HG03439 (cell line): ENCODE data around the gene D2HGDH.
"Not testable (repeated sequence)": the region's sequence is repeated elsewhere in the genome, so short reads cannot be mapped to it uniquely, and the experiment has no call there.

Experiments
- ATAC-seq: cut with Tn5 transposase; IDR thresholded peaks from one replicate; pipeline ENCODE4 v1.9.1; 2021; ENCODE audit warnings: mild to moderate bottlenecking, moderate library complexity; ENCODE audit not compliant: unreplicated experiment

Gene D2HGDH

DNA sequence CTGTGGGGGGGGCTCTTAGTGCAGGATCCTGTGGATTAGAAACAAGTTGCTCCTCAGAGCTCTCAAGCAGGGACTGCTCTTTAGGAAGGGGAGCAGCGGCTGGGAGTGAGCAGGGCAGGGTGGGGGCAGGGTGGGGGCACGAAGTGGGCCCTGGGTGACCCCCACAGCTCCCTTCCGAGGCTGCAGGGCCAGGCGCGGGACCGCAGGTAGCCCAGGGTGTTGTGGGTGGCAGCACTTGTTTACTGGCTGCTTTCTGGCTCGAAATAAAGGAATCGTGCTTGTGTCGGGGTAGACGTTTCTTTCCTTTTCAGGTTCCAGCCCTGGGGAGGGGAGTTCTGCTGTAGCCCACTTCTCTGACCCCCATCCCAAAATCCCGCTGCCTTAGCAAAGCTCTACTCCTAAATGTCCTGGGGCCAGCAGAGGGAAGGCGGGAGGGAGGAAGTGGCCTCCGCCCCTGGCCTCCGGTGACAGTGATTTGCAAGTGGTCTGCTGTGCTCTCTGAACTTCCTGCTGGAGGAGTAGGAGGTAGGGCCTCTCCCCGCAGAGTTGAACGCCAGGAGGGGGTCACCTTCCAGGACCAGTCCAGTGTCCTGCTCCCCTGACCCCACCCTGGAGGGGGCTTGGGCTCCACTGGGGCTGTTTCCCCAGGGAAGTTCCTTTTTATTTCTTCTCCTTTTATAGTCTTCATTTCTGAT, 82.8 kb downstream of the D2HGDH start:
- no peak for ATAC-seq

DNA sequence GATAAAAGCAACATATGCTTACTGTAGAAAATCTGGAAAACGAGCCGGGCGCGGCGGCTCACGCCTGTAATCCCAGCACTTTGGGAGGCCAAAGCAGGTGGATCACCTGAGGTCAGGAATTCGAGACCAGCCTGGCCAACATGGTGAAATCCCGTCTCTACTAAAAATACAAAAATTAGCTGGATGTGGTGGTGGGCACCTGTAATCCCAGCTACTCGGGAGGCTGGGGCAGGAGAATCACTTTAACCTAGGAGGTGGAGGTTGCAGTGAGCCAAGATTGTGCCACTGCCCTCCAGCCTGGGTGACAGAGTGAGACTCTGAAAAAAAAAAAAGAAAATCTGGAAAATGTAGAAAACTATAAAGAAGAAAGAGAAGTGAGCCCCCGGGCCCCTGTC, 83.4 kb downstream of the D2HGDH start:
- ATAC-seq: not testable (repeated sequence)
